Transverse colon (tissue), 4 donors: Measurements from ENCODE around the gene MAP2K5.

Experiments
- EP300 ChIP-seq: sonication (generic); formaldehyde crosslinking; IDR thresholded peaks from one replicate; pipeline ENCODE4 v1.6.1; 2017; ENCODE audit warnings: antibody characterized with exemption, low read depth
- POLR2A ChIP-seq: fragments of 450-650 bp; IDR thresholded peaks from one replicate; pipeline ENCODE4 v1.6.1; 2016; ENCODE audit warnings: antibody characterized with exemption, mild to moderate bottlenecking, moderate library complexity
- POLR2AphosphoS5 ChIP-seq, 3 donors: sonication (generic); formaldehyde crosslinking; IDR thresholded peaks; one replicate each; pipeline ENCODE4 v1.6.1; 2016; ENCODE audit warnings: antibody characterized with exemption in 3 of 3
- TF ChIP-seq, protein P1 (sequence below), 5 experiments: fragments of 200-600 bp in 3 of 5; fragments of 450-650 bp in 2 of 5; sonication (generic) in 3 of 5; IDR thresholded peaks; 1 replicate in 2 of 5; 2 replicates in 3 of 5; pipeline ENCODE4 v1.5.1; 2016 to 2017; ENCODE audit warnings: antibody characterized with exemption in 5 of 5, inconsistent platforms in 3 of 5, mild to moderate bottlenecking in 2 of 5, moderate library complexity in 1 of 5

DNA sequence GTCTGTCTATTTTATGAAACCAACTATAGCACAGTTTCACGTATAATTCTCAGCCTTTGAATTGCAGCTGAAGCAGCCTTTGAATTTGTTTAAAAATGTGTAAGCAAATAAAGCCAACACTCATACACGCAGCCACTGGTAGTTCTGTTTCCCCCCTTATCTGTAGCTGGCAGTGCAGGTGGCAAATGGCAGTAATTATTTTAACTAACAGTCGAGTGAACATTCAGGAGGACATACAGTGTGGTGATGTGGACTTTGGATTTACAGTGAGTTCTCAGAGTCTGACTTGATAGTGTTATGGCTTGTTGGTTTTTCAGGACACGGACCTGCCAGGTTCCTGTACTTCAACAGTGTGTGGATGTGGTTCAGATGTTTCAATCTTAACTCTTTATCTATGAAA is 218.8 kb downstream of the MAP2K5 start:
- TF ChIP-seq EP300 = no peak
- TF ChIP-seq, protein P1, sequence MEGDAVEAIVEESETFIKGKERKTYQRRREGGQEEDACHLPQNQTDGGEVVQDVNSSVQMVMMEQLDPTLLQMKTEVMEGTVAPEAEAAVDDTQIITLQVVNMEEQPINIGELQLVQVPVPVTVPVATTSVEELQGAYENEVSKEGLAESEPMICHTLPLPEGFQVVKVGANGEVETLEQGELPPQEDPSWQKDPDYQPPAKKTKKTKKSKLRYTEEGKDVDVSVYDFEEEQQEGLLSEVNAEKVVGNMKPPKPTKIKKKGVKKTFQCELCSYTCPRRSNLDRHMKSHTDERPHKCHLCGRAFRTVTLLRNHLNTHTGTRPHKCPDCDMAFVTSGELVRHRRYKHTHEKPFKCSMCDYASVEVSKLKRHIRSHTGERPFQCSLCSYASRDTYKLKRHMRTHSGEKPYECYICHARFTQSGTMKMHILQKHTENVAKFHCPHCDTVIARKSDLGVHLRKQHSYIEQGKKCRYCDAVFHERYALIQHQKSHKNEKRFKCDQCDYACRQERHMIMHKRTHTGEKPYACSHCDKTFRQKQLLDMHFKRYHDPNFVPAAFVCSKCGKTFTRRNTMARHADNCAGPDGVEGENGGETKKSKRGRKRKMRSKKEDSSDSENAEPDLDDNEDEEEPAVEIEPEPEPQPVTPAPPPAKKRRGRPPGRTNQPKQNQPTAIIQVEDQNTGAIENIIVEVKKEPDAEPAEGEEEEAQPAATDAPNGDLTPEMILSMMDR (IDR thresholded peaks at IDR 0.05) = no peak
- no peak for TF ChIP-seq POLR2AphosphoS5 (IDR thresholded peaks at IDR 0.05)
- no peak for TF ChIP-seq POLR2A
